ENCODE measurements around the gene GALNTL6. TPM values are rescaled to one million over a fixed set of nuclear protein-coding genes. Genes with fewer than 3 reads are reported as not detected.

The GALNTL6 gene
- total RNA-seq, 2 donors from 2014 or later = 0.71 TPM; not detected in 1

DNA sequence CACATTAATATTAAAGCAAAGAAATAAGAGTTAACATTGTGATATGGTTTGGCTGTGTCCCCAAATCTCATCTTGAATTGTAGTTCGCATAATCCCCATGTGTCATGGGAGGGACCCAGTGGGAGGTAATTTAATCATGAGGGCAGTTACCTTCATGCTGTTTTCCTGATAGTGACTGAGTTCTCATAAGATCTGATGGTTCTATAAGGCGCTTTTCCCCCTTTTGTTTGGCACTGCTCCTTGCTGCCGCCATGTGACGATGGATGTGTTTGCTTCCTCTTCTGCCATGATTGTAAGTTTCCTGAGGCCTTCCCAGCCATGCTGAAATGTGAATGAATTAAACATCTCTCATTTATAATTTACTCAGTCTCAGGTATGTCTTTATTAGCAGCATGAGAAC lies 1201.6 kb downstream of the GALNTL6 start:
- TF ChIP-seq, protein P1, sequence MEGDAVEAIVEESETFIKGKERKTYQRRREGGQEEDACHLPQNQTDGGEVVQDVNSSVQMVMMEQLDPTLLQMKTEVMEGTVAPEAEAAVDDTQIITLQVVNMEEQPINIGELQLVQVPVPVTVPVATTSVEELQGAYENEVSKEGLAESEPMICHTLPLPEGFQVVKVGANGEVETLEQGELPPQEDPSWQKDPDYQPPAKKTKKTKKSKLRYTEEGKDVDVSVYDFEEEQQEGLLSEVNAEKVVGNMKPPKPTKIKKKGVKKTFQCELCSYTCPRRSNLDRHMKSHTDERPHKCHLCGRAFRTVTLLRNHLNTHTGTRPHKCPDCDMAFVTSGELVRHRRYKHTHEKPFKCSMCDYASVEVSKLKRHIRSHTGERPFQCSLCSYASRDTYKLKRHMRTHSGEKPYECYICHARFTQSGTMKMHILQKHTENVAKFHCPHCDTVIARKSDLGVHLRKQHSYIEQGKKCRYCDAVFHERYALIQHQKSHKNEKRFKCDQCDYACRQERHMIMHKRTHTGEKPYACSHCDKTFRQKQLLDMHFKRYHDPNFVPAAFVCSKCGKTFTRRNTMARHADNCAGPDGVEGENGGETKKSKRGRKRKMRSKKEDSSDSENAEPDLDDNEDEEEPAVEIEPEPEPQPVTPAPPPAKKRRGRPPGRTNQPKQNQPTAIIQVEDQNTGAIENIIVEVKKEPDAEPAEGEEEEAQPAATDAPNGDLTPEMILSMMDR (conservative IDR thresholded peaks at IDR 0.05) = no peak
- Histone ChIP-seq H3K27me3 (ENCODE audit: control insufficient read depth, insufficient read depth, low read length, poor library complexity, severe bottlenecking) (no peaks in the 10 kb centered on the region), H3K4me1 (ENCODE audit: control insufficient read depth, insufficient read depth, low read length) (peaks cover 3% of the 10 kb centered on the region), H3K27ac (ENCODE audit: low read depth, low read length) (no peak overlapping the region), H3K4me3 (ENCODE audit: low read length) (no peak overlapping the region), H3K9ac (ENCODE audit: extremely low read depth, low read length, poor library complexity, severe bottlenecking) (no peak overlapping the region), H3K36me3 (ENCODE audit: control insufficient read depth, insufficient read depth, low read length) (no peaks in the 10 kb centered on the region), H3K9me3 (ENCODE audit: control insufficient read depth, low read length) (peaks cover 9% of the 10 kb centered on the region)
- no peak overlapping the region for H3K4me3 Mint-ChIP-seq
- 76 to 90% methylated on average over 2 to 4 of the region's 4 CpGs for WGBS, 2 experiments (ENCODE audit: insufficient coverage in 1 of 2, insufficient read length in 1 of 2)
- H3K4me1 Mint-ChIP-seq = peaks cover 19% of the 10 kb centered on the region
- no peaks in the 10 kb centered on the region for H3K36me3 Mint-ChIP-seq (ENCODE audit: low read depth)
- H3K27ac Mint-ChIP-seq = no peak overlapping the region
- H3K27me3 Mint-ChIP-seq (ENCODE audit: insufficient read depth) = no peaks in the 10 kb centered on the region
- DNase-seq = peak; percentile 66
- H3K9me3 Mint-ChIP-seq = peaks cover 8% of the 10 kb centered on the region

- Histone ChIP-seq H3K4me3 (ENCODE audit: low read length) (no peak overlapping the region), H3K36me3 (ENCODE audit: control insufficient read depth, insufficient read depth, low read length) (no peaks in the 10 kb centered on the region), H3K4me1 (ENCODE audit: control insufficient read depth, insufficient read depth, low read length) (peaks cover 3% of the 10 kb centered on the region), H3K9me3 (ENCODE audit: control insufficient read depth, low read length) (peaks cover 9% of the 10 kb centered on the region), H3K9ac (ENCODE audit: extremely low read depth, low read length, poor library complexity, severe bottlenecking) (no peak overlapping the region), H3K27me3 (ENCODE audit: control insufficient read depth, insufficient read depth, low read length, poor library complexity, severe bottlenecking) (no peaks in the 10 kb centered on the region), H3K27ac (ENCODE audit: low read depth, low read length) (no peak overlapping the region)
- Mint-ChIP-seq H3K9me3 (peaks cover 8% of the 10 kb centered on the region), H3K27ac (no peak overlapping the region), H3K4me1 (peaks cover 19% of the 10 kb centered on the region), H3K4me3 (no peak overlapping the region), H3K36me3 (ENCODE audit: low read depth) (no peaks in the 10 kb centered on the region), H3K27me3 (ENCODE audit: insufficient read depth) (no peaks in the 10 kb centered on the region)
- TF ChIP-seq, protein P1 (conservative IDR thresholded peaks at IDR 0.05) = no peak
- no peak for DNase-seq
Observed at GRCh38 chr4:173017802-173018201, 1204.6 kb downstream of the GALNTL6 start.

GRCh38 chr4:173018446-173018845 lies 1205.2 kb downstream of the GALNTL6 start:
- 90 to 95% methylated on average over 3 of the region's 3 CpGs for WGBS, 2 experiments (ENCODE audit: insufficient coverage in 1 of 2, insufficient read length in 1 of 2)
- no peak overlapping the region for H3K27ac ChIP-seq (ENCODE audit: low read depth, low read length)
- no peak for DNase-seq
- peaks cover 9% of the 10 kb centered on the region for H3K9me3 ChIP-seq (ENCODE audit: control insufficient read depth, low read length)
- no peaks in the 10 kb centered on the region for H3K27me3 Mint-ChIP-seq (ENCODE audit: insufficient read depth)
- no peak overlapping the region for H3K4me3 Mint-ChIP-seq
- H3K36me3 Mint-ChIP-seq (ENCODE audit: low read depth) = no peaks in the 10 kb centered on the region
- peaks cover 21% of the 10 kb centered on the region for H3K4me1 Mint-ChIP-seq
- H3K27ac Mint-ChIP-seq = no peak overlapping the region
- H3K9ac ChIP-seq (ENCODE audit: extremely low read depth, low read length, poor library complexity, severe bottlenecking) = no peak overlapping the region
- H3K36me3 ChIP-seq (ENCODE audit: control insufficient read depth, insufficient read depth, low read length) = no peaks in the 10 kb centered on the region
- peaks cover 8% of the 10 kb centered on the region for H3K9me3 Mint-ChIP-seq
- TF ChIP-seq, protein P1 (conservative IDR thresholded peaks at IDR 0.05) = no peak
- no peak overlapping the region for H3K4me3 ChIP-seq (ENCODE audit: low read length)
- H3K4me1 ChIP-seq (ENCODE audit: control insufficient read depth, insufficient read depth, low read length) = peaks cover 3% of the 10 kb centered on the region
- no peaks in the 10 kb centered on the region for H3K27me3 ChIP-seq (ENCODE audit: control insufficient read depth, insufficient read depth, low read length, poor library complexity, severe bottlenecking)

All from endodermal cell (in vitro differentiated cells).